Activated T-cell treated with anti-CD3 and anti-CD28 coated beads, Interleukin-2, amount 50 U/mL, for 4 hours (primary cell): ENCODE measurements around the gene ACAP2. TPM values are rescaled to one million over a fixed set of nuclear protein-coding genes. Genes with fewer than 3 reads are reported as not detected.
"Not testable (repeated sequence)": the region's sequence is repeated elsewhere in the genome, so short reads cannot be mapped to it uniquely, and the experiment has no call there.

ENCODE experiments used
- ATAC-seq, 2 donors: fragments of 200-7000 bp; cut with Tn5 transposase; one replicate each; pipeline ENCODE4 v1.10.0; 2021
- DNase-seq: peaks from one replicate; pipeline ENCODE4 v3.0.0-alpha.2; 2020
- H3K27me3 Mint-ChIP-seq: one replicate; pipeline ENCODE4 v1.8.0; 2021; ENCODE audit warnings: low read depth, mixed read lengths
- H3K36me3 Mint-ChIP-seq: one replicate; pipeline ENCODE4 v1.8.0; 2022; ENCODE audit warnings: mixed read lengths; ENCODE audit not compliant: insufficient read depth
- H3K4me1 Mint-ChIP-seq: one replicate; pipeline ENCODE4 v1.8.0; 2021; ENCODE audit warnings: low read depth, mixed read lengths
- H3K4me3 Mint-ChIP-seq: one replicate; pipeline ENCODE4 v1.8.0; 2021; ENCODE audit warnings: mild to moderate bottlenecking, moderate library complexity, mixed read lengths
- H3K9me3 Mint-ChIP-seq: one replicate; pipeline ENCODE4 v1.8.0; 2021; ENCODE audit warnings: mixed read lengths
- total RNA-seq, 3 donors: library from RNA; stranded (reverse); gene quantifications; one replicate each; pipeline ENCODE4 v1.2.1, GENCODE V29; 2021

Gene ACAP2
- total RNA-seq, 3 donors from 2014 or later, result 30.0 to 34.2 (median 31.0) TPM

DNA sequence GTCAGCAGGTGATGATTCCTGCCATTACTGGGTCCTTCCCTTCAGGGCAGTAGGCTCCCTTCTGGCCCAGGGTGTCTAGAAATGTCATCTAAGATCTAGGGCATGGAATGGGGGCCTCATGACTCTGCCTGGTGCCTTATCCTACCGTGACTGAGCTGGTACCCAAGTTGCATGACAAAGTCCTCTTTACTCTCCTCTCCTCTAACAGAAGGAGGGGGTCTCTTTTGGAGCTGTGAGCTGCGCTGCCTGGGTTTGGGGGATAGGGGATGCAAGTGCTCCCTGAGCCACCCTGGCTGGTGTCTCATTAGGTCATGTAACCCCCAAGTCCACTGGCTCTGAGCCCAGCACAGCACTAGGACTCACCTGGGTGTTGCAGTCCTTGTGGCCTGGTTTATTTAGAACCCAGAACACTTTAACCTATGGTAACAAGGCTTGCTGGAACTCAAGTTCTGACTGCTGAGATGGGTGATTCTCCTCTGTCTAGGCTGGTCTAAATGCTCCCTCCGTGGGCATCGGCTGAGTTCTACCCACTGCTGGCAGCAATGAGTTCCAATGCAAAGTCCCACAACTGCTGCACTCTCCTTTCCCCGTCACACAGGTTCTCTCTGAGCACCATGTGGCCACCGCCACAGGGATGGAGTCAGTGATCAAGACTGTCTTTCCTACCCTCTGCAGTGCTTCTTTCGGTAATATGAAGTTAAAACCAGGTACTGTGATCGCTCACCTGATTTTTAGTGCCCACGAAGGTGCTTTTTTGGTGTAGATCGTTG lies 205.8 kb downstream of the ACAP2 start:
- ATAC-seq (no peak), DNase-seq (no peak)
- H3K36me3 Mint-ChIP-seq, result peaks cover 15% of the 10 kb centered on the region
- no peaks in the 10 kb centered on the region for H3K4me1 Mint-ChIP-seq
- no peaks in the 10 kb centered on the region for H3K27me3 Mint-ChIP-seq
- no peak overlapping the region for H3K4me3 Mint-ChIP-seq
- H3K9me3 Mint-ChIP-seq, result peaks cover 6% of the 10 kb centered on the region

GRCh38 chr3:195236076-195236798 lies 206.6 kb downstream of the ACAP2 start:
- Mint-ChIP-seq H3K36me3 (peaks cover 12% of the 10 kb centered on the region), H3K9me3 (peaks cover 9% of the 10 kb centered on the region), H3K4me3 (no peak overlapping the region), H3K4me1 (no peaks in the 10 kb centered on the region), H3K27me3 (no peaks in the 10 kb centered on the region)
- DNase-seq (no peak), ATAC-seq (no peak)

DNA sequence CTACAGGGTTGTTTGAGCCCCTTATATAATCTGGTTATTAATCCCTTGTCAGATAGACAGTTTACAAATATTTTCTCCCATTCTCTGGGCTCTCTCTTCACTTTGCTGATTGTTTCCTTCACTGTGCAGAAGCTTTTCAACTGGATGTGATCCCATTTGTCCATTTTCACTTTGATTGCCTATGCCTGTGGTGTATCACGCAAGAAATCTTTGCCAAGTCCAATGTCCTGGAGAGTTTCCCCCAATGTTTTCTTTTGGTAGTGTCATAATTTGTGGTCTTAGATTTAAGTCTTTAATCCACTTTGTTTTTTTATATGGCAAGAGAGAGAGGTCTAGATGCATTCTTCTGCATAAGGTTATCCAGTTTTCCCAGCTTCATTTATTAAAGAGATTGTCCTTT lies 212.6 kb downstream of the ACAP2 start:
- Mint-ChIP-seq H3K9me3 (peaks cover 9% of the 10 kb centered on the region), H3K27me3 (no peaks in the 10 kb centered on the region), H3K4me3 (no peak overlapping the region), H3K36me3 (no peaks in the 10 kb centered on the region), H3K4me1 (peaks cover 9% of the 10 kb centered on the region)
- ATAC-seq (no peak), DNase-seq (no peak)

- not testable (repeated sequence) for H3K4me1 Mint-ChIP-seq, DNase-seq, H3K27me3 Mint-ChIP-seq, ATAC-seq, H3K9me3 Mint-ChIP-seq, H3K4me3 Mint-ChIP-seq, H3K36me3 Mint-ChIP-seq
Observed at GRCh38 chr3:195228886-195229285, 213.9 kb downstream of the ACAP2 start.

DNA sequence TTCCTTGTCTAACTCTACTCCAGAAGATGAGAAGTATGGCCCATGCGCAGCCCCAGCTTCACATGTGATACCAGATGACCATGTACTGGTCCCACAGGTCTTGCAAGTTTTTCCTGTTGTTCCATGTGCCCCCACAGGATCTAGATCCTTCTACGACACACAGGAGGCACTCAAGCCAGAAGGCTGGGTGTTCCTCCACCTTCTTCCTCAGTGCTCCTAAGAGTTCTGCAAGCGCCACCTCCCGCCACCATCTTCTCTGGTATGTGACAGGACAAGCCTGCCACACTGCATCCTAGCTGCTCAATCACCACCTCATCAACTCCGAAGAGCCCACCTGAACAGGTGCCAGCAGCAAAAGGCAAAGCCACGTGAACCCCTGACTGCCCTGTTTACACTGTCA lies 214.9 kb downstream of the ACAP2 start:
- H3K4me3 Mint-ChIP-seq, result no peak overlapping the region
- no peaks in the 10 kb centered on the region for H3K27me3 Mint-ChIP-seq
- peaks cover 9% of the 10 kb centered on the region for H3K9me3 Mint-ChIP-seq
- H3K4me1 Mint-ChIP-seq, result peaks cover 9% of the 10 kb centered on the region
- no peak for DNase-seq
- no peaks in the 10 kb centered on the region for H3K36me3 Mint-ChIP-seq
- no peak for ATAC-seq

- no peaks in the 10 kb centered on the region for H3K27me3 Mint-ChIP-seq
- H3K36me3 Mint-ChIP-seq, result no peaks in the 10 kb centered on the region
- no peak overlapping the region for H3K4me3 Mint-ChIP-seq
- ATAC-seq (peak in 1 of 2 donors; percentile 30), DNase-seq (no peak)
- peaks cover 9% of the 10 kb centered on the region for H3K4me1 Mint-ChIP-seq
- H3K9me3 Mint-ChIP-seq, result peaks cover 3% of the 10 kb centered on the region
Observed at GRCh38 chr3:195226900-195227447, 215.8 kb downstream of the ACAP2 start.

- ATAC-seq (no peak), DNase-seq (no peak)
- Mint-ChIP-seq H3K9me3 (no peaks in the 10 kb centered on the region), H3K4me3 (no peak overlapping the region), H3K36me3 (no peaks in the 10 kb centered on the region), H3K27me3 (no peaks in the 10 kb centered on the region), H3K4me1 (peaks cover 9% of the 10 kb centered on the region)
Observed at GRCh38 chr3:195226445-195226844, 216.4 kb downstream of the ACAP2 start.

DNA sequence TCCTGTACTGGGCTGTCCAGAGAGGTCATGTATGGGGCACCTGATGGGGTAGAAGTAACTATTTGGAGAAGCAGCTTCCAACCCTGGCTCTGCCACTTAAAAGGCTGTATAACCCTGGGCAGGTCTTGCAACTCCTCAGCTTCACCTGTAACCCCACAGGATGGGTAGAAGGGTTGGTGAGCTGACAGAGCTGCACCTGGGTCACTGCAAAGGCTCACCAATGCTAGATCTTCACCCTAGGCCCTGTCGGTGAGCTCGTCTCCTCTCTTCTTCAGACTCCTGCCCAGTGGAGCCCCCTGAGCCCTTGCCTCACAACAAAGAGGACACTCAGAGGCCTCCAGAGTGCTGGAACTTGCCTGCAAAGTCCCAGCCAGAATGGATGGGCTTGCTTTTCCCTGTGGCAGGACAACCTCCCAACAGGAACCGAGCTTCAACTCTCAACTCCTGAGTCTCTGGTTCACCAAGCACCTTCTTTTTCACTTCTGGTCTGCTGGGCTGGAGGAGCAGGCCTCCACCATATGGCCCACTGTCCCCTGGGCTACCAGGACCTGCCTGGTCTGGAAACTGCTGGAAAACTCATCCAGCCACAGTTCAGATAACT lies 217.7 kb downstream of the ACAP2 start:
- no peak overlapping the region for H3K4me3 Mint-ChIP-seq
- peaks cover 9% of the 10 kb centered on the region for H3K4me1 Mint-ChIP-seq
- ATAC-seq, result no peak
- no peaks in the 10 kb centered on the region for H3K27me3 Mint-ChIP-seq
- no peak for DNase-seq
- H3K9me3 Mint-ChIP-seq, result no peaks in the 10 kb centered on the region
- H3K36me3 Mint-ChIP-seq, result peaks cover 10% of the 10 kb centered on the region

Other genes with a start within 250 kb of the ACAP2 start
- 10 to 100 TPM in 1 of 3 donors, 1 to 10 TPM in 2; 8.6 to 10.6 (median 8.8) TPM for gene XXYLT1, start 171.9 kb downstream of the ACAP2 start, total RNA-seq
- 10 to 100 TPM; 73.2 to 91.7 (median 77.6) TPM for gene PPP1R2, start 100.3 kb upstream of the ACAP2 start, total RNA-seq
- not detected for gene APOD, start 140.9 kb upstream of the ACAP2 start, total RNA-seq